ENCODE measurements around the gene FRMPD4.

Gene FRMPD4

GRCh38 chrX:12686331-12686730 is 548.1 kb downstream of the FRMPD4 start:
- Histone ChIP-seq H3K9ac (ENCODE audit: low read length) (no peak overlapping the region), H3K9me3 (replicated peaks; ENCODE audit: insufficient read depth, low read length) (no peaks in the 10 kb centered on the region), H3K9me2 (replicated peaks; ENCODE audit: insufficient read depth, low read length) (no peaks in the 10 kb centered on the region), H2AFZ (ENCODE audit: low read length) (no peak overlapping the region), H3K27me3 (replicated peaks; ENCODE audit: insufficient read depth, low read length) (no peaks in the 10 kb centered on the region), H3K27ac (ENCODE audit: low read length) (no peak overlapping the region), H3F3A (ENCODE audit: insufficient read depth, low read length) (no peaks in the 10 kb centered on the region), H4K20me1 (ENCODE audit: insufficient read depth, low read length) (no peaks in the 10 kb centered on the region), H3K36me3 (replicated peaks; ENCODE audit: insufficient read depth, low read length) (no peaks in the 10 kb centered on the region), H3K4me3 (ENCODE audit: low read length) (no peak overlapping the region), H3K4me2 (ENCODE audit: low read depth, low read length) (no peak overlapping the region), H3K79me2 (ENCODE audit: low read length) (no peaks in the 10 kb centered on the region), H3K4me1 (ENCODE audit: low read length) (no peaks in the 10 kb centered on the region)
- TF ChIP-seq EZH2phosphoT487 (IDR thresholded peaks at IDR 0.05; ENCODE audit: low read length) (no peak), CTCF (IDR thresholded peaks at IDR 0.05; ENCODE audit: low read length) (no peak), EZH2 (optimal IDR thresholded peaks at IDR 0.05; ENCODE audit: low read depth, low read length) (no peak)
- DNase-seq, result no peak

- no peaks in the 10 kb centered on the region for H4K20me1 ChIP-seq (ENCODE audit: insufficient read depth, low read length)
- no peak overlapping the region for H2AFZ ChIP-seq (ENCODE audit: low read length)
- DNase-seq, result no peak
- H3K9me3 ChIP-seq (replicated peaks; ENCODE audit: insufficient read depth, low read length), result no peaks in the 10 kb centered on the region
- TF ChIP-seq EZH2 (optimal IDR thresholded peaks at IDR 0.05; ENCODE audit: low read depth, low read length) (no peak), EZH2phosphoT487 (IDR thresholded peaks at IDR 0.05; ENCODE audit: low read length) (no peak), CTCF (IDR thresholded peaks at IDR 0.05; ENCODE audit: low read length) (no peak)
- no peaks in the 10 kb centered on the region for H3F3A ChIP-seq (ENCODE audit: insufficient read depth, low read length)
- no peaks in the 10 kb centered on the region for H3K4me1 ChIP-seq (ENCODE audit: low read length)
- no peak overlapping the region for H3K27ac ChIP-seq (ENCODE audit: low read length)
- H3K27me3 ChIP-seq (replicated peaks; ENCODE audit: insufficient read depth, low read length), result no peaks in the 10 kb centered on the region
- no peaks in the 10 kb centered on the region for H3K36me3 ChIP-seq (replicated peaks; ENCODE audit: insufficient read depth, low read length)
- H3K9me2 ChIP-seq (replicated peaks; ENCODE audit: insufficient read depth, low read length), result no peaks in the 10 kb centered on the region
- H3K4me3 ChIP-seq (ENCODE audit: low read length), result no peak overlapping the region
- no peak overlapping the region for H3K4me2 ChIP-seq (ENCODE audit: low read depth, low read length)
- H3K9ac ChIP-seq (ENCODE audit: low read length), result no peak overlapping the region
- no peaks in the 10 kb centered on the region for H3K79me2 ChIP-seq (ENCODE audit: low read length)
Measured at GRCh38 chrX:12690646-12691045, 552.4 kb downstream of the FRMPD4 start.

- Histone ChIP-seq H3K79me2 (ENCODE audit: low read length) (no peaks in the 10 kb centered on the region), H3K9me3 (replicated peaks; ENCODE audit: insufficient read depth, low read length) (no peaks in the 10 kb centered on the region), H3K9ac (ENCODE audit: low read length) (no peak overlapping the region), H3K36me3 (replicated peaks; ENCODE audit: insufficient read depth, low read length) (no peaks in the 10 kb centered on the region), H3K27ac (ENCODE audit: low read length) (no peak overlapping the region), H4K20me1 (ENCODE audit: insufficient read depth, low read length) (no peaks in the 10 kb centered on the region), H3K4me2 (ENCODE audit: low read depth, low read length) (no peak overlapping the region), H3K27me3 (replicated peaks; ENCODE audit: insufficient read depth, low read length) (no peaks in the 10 kb centered on the region), H2AFZ (ENCODE audit: low read length) (no peak overlapping the region), H3K4me3 (ENCODE audit: low read length) (no peak overlapping the region), H3K9me2 (replicated peaks; ENCODE audit: insufficient read depth, low read length) (no peaks in the 10 kb centered on the region), H3F3A (ENCODE audit: insufficient read depth, low read length) (no peaks in the 10 kb centered on the region), H3K4me1 (ENCODE audit: low read length) (no peaks in the 10 kb centered on the region)
- TF ChIP-seq EZH2 (optimal IDR thresholded peaks at IDR 0.05; ENCODE audit: low read depth, low read length), result no peak
- no peak for TF ChIP-seq EZH2phosphoT487 (IDR thresholded peaks at IDR 0.05; ENCODE audit: low read length)
- TF ChIP-seq CTCF (IDR thresholded peaks at IDR 0.05; ENCODE audit: low read length), result no peak
- no peak for DNase-seq
Measured at GRCh38 chrX:12693754-12694153, 555.5 kb downstream of the FRMPD4 start.
